Hepatocyte (in vitro differentiated cells): ENCODE results near the gene EPHA8. TPM values are rescaled to one million over a fixed set of nuclear protein-coding genes. Genes with fewer than 3 reads are reported as not detected.

Source experiments
- DNase-seq: peaks from one replicate; pipeline ENCODE4 v3.0.0-alpha.2; 2016; ENCODE audit warnings: low spot score
- H2AFZ ChIP-seq: fragments of 200-600 bp; sonication (generic); 2 replicates; pipeline ENCODE4 v1.6.0; 2016; ENCODE audit warnings: antibody characterized with exemption, mild to moderate bottlenecking
- H3K27ac ChIP-seq: fragments of 200-600 bp; sonication (generic); 2 replicates; pipeline ENCODE4 v1.5.1; 2016; ENCODE audit warnings: mild to moderate bottlenecking
- H3K27me3 ChIP-seq: fragments of 200-600 bp; sonication (generic); 2 replicates; pipeline ENCODE4 v1.6.1; 2016
- H3K36me3 ChIP-seq: fragments of 200-600 bp; sonication (generic); replicated peaks from 2 replicates; pipeline ENCODE4 v1.5.1; 2016; ENCODE audit warnings: low read depth; ENCODE audit not compliant: insufficient read depth
- H3K4me1 ChIP-seq: fragments of 200-600 bp; sonication (generic); 2 replicates; pipeline ENCODE4 v1.5.1; 2016; ENCODE audit warnings: mild to moderate bottlenecking, moderate library complexity; ENCODE audit not compliant: insufficient read depth
- H3K4me2 ChIP-seq: fragments of 200-600 bp; sonication (generic); 2 replicates; pipeline ENCODE4 v1.6.0; 2016
- H3K4me3 ChIP-seq: fragments of 200-600 bp; sonication (generic); 2 replicates; pipeline ENCODE4 v1.5.1; 2016; ENCODE audit warnings: mild to moderate bottlenecking
- H3K79me2 ChIP-seq: fragments of 200-600 bp; sonication (generic); 2 replicates; pipeline ENCODE4 v1.6.0; 2017; ENCODE audit warnings: mild to moderate bottlenecking
- H3K9me2 ChIP-seq: fragments of 200-600 bp; sonication (generic); replicated peaks from 2 replicates; pipeline ENCODE4 v1.6.0; 2017; ENCODE audit warnings: mild to moderate bottlenecking; ENCODE audit not compliant: insufficient read depth
- H3K9me3 ChIP-seq: fragments of 200-600 bp; sonication (generic); 2 replicates; pipeline ENCODE4 v1.5.1; 2016; ENCODE audit warnings: low read depth, mild to moderate bottlenecking
- H4K20me1 ChIP-seq: fragments of 200-600 bp; sonication (generic); 2 replicates; pipeline ENCODE4 v1.6.0; 2016; ENCODE audit warnings: mild to moderate bottlenecking; ENCODE audit not compliant: insufficient read depth, poor library complexity, severe bottlenecking
- EZH2 ChIP-seq: fragments of 200-600 bp; sonication (generic); IDR thresholded peaks from 2 replicates; pipeline ENCODE4 v1.6.1; 2016; ENCODE audit warnings: antibody characterized with exemption, mild to moderate bottlenecking, borderline replicate concordance
- EZH2phosphoT487 ChIP-seq: fragments of 200-600 bp; sonication (generic); IDR thresholded peaks from one replicate; pipeline ENCODE4 v1.6.1; 2018; ENCODE audit warnings: antibody characterized with exemption, mild to moderate bottlenecking, low read depth, moderate library complexity; ENCODE audit not compliant: unreplicated experiment, severe bottlenecking
- WGBS: methylation state at CpG from one replicate; pipeline ENCODE4 v1.1.6; 2016; ENCODE audit warnings: low lambda C conversion rate; ENCODE audit errors: missing lambda C conversion rate; 5-methylcytosine and 5-hydroxymethylcytosine counted together
- polyA plus RNA-seq: library from polyadenylated mRNA; unstranded; fragments of >200 nt; fragmentation: Nextera tagmentation; extraction: Ambion mirVana; gene quantifications from 2 replicates; pipeline ENCODE4 v1.2.1, GENCODE V29; 2016
- total RNA-seq: library from RNA; depleted of rRNA; stranded (reverse); fragments of >200 nt; gene quantifications from 2 replicates; pipeline ENCODE4 v1.2.3, GENCODE V29; 2014
- TF ChIP-seq, protein P1 (sequence below): fragments of 200-600 bp; sonication (generic); IDR thresholded peaks from 2 replicates; pipeline ENCODE4 v1.5.1; 2016; ENCODE audit warnings: antibody characterized with exemption, mild to moderate bottlenecking; ENCODE audit not compliant: poor library complexity

The EPHA8 gene
- total and polyA plus RNA-seq, 2 experiments from 2014 or later, result not detected

- DNase-seq, result no peak
- TF ChIP-seq EZH2 (no peak), EZH2phosphoT487 (no peak)
- TF ChIP-seq, protein P1, sequence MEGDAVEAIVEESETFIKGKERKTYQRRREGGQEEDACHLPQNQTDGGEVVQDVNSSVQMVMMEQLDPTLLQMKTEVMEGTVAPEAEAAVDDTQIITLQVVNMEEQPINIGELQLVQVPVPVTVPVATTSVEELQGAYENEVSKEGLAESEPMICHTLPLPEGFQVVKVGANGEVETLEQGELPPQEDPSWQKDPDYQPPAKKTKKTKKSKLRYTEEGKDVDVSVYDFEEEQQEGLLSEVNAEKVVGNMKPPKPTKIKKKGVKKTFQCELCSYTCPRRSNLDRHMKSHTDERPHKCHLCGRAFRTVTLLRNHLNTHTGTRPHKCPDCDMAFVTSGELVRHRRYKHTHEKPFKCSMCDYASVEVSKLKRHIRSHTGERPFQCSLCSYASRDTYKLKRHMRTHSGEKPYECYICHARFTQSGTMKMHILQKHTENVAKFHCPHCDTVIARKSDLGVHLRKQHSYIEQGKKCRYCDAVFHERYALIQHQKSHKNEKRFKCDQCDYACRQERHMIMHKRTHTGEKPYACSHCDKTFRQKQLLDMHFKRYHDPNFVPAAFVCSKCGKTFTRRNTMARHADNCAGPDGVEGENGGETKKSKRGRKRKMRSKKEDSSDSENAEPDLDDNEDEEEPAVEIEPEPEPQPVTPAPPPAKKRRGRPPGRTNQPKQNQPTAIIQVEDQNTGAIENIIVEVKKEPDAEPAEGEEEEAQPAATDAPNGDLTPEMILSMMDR, result no peak
- Histone ChIP-seq H2AFZ (no peak overlapping the region), H3K36me3 (no peaks in the 10 kb centered on the region), H3K9me2 (no peaks in the 10 kb centered on the region), H4K20me1 (no peaks in the 10 kb centered on the region), H3K9me3 (no peaks in the 10 kb centered on the region), H3K27ac (no peak overlapping the region), H3K4me2 (no peak overlapping the region), H3K79me2 (no peaks in the 10 kb centered on the region), H3K4me1 (no peaks in the 10 kb centered on the region), H3K27me3 (no peaks in the 10 kb centered on the region), H3K4me3 (no peak overlapping the region)
- 82% methylated on average over 12 of the region's 12 CpGs for WGBS
Observed at GRCh38 chr1:22529901-22530621, 33.2 kb upstream of the EPHA8 start.

DNA sequence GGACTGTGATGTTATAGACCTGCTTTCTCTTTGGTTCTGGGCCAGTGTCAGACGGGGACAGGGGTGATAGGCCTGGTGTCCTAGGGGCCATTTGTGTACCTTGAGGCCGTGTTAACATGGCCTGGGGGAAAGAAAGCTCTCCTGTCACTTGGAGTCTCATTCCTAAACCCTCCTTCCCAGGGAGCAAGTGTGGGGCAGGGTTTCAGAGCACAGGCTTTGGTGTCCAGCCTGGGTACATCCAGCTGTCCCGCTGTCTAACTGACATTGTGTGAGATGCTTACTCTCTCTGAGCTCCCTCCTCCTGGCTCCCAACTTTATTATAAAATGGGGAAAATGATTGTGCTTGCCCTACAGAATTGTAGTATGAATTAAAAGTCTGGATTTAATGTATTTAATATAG lies 32.6 kb upstream of the EPHA8 start:
- Histone ChIP-seq H3K9me3 (no peaks in the 10 kb centered on the region), H3K4me3 (no peak overlapping the region), H3K36me3 (no peaks in the 10 kb centered on the region), H3K79me2 (no peaks in the 10 kb centered on the region), H3K4me2 (no peak overlapping the region), H2AFZ (no peak overlapping the region), H3K4me1 (no peaks in the 10 kb centered on the region), H3K9me2 (no peaks in the 10 kb centered on the region), H3K27me3 (no peaks in the 10 kb centered on the region), H4K20me1 (no peaks in the 10 kb centered on the region), H3K27ac (no peak overlapping the region)
- no peak for TF ChIP-seq EZH2phosphoT487
- no peak for TF ChIP-seq EZH2
- TF ChIP-seq, protein P1, result no peak
- WGBS, result 92% methylated on average over 3 of the region's 3 CpGs
- no peak for DNase-seq

DNA sequence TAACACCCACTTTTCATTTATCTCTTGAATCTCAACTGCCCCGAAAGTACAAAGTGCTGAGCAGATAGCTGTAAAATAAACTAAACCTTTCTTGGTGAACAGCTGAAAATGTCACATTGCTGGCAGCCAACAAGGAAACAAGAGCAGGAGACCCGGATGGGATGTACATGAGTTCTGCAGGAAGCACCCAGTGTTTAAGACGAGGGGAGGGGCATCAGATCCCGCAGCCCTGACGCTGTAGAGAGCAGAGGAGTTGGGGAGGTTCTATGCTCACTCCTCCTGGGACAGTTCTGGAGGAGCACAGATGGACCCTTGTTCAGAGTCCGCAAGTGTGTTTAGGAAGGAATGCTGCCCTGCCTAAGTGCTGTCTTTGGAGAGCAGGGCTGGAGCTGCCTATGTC lies 32.0 kb upstream of the EPHA8 start:
- H2AFZ ChIP-seq, result no peak overlapping the region
- no peaks in the 10 kb centered on the region for H4K20me1 ChIP-seq
- H3K4me3 ChIP-seq, result no peak overlapping the region
- H3K4me1 ChIP-seq, result no peaks in the 10 kb centered on the region
- H3K27me3 ChIP-seq, result no peaks in the 10 kb centered on the region
- TF ChIP-seq EZH2phosphoT487 (no peak), EZH2 (no peak)
- TF ChIP-seq, protein P1, result no peak
- DNase-seq, result no peak
- H3K9me2 ChIP-seq, result no peaks in the 10 kb centered on the region
- H3K9me3 ChIP-seq, result no peaks in the 10 kb centered on the region
- no peaks in the 10 kb centered on the region for H3K36me3 ChIP-seq
- no peaks in the 10 kb centered on the region for H3K79me2 ChIP-seq
- no peak overlapping the region for H3K27ac ChIP-seq
- no peak overlapping the region for H3K4me2 ChIP-seq
- 85% methylated on average over 6 of the region's 6 CpGs for WGBS
